Duodenal mucosa (tissue), 2 donors: ENCODE results near the gene NKX6-2.

Experiments
- H3K27ac ChIP-seq: one replicate; pipeline ENCODE4 v1.7.0; 2013; ENCODE audit warnings: low read depth, low read length
- H3K27me3 ChIP-seq, 2 donors: one replicate each; pipeline ENCODE4 v1.7.0; 2013; ENCODE audit warnings: low read length in 2 of 2, control low read depth in 1 of 2; ENCODE audit not compliant: insufficient read depth in 2 of 2, control insufficient read depth in 1 of 2
- H3K36me3 ChIP-seq, 2 donors: one replicate each; pipeline ENCODE4 v1.7.0; 2013; ENCODE audit warnings: low read length in 2 of 2, control low read depth in 1 of 2; ENCODE audit not compliant: insufficient read depth in 2 of 2, control insufficient read depth in 1 of 2
- H3K4me1 ChIP-seq, 2 donors: one replicate each; pipeline ENCODE4 v1.7.0; 2013; ENCODE audit warnings: low read length in 2 of 2, control low read depth in 1 of 2; ENCODE audit not compliant: insufficient read depth in 2 of 2, control insufficient read depth in 1 of 2
- H3K4me3 ChIP-seq, 2 donors: one replicate each; pipeline ENCODE4 v1.7.0; 2013; ENCODE audit warnings: low read length in 2 of 2, low read depth in 1 of 2
- H3K9ac ChIP-seq, 2 donors: one replicate each; pipeline ENCODE4 v1.7.0; 2013; ENCODE audit warnings: low read length in 2 of 2, low read depth in 1 of 2
- H3K9me3 ChIP-seq, 2 donors: one replicate each; pipeline ENCODE4 v1.7.0; 2013; ENCODE audit warnings: low read length in 2 of 2, control low read depth in 1 of 2; ENCODE audit not compliant: control insufficient read depth in 1 of 2

The NKX6-2 gene

GRCh38 chr10:132812520-132812919 lies 26.6 kb upstream of the NKX6-2 start:
- Histone ChIP-seq H3K9ac (no peak overlapping the region), H3K27me3 (peaks cover 0 to 1% of the 10 kb centered on the region in 2 donors)

GRCh38 chr10:132811891-132812481 lies 26.0 kb upstream of the NKX6-2 start:
- Histone ChIP-seq H3K36me3 (no peaks in the 10 kb centered on the region), H3K27ac (no peak overlapping the region), H3K4me1 (no peaks in the 10 kb centered on the region), H3K27me3 (no peaks in the 10 kb centered on the region), H3K9me3 (no peaks in the 10 kb centered on the region), H3K4me3 (no peak overlapping the region), H3K9ac (no peak overlapping the region)

More at GRCh38 chr10:132812520-132812919, 26.6 kb upstream of the NKX6-2 start:
- Histone ChIP-seq H3K4me1 (no peaks in the 10 kb centered on the region), H3K36me3 (no peaks in the 10 kb centered on the region), H3K9me3 (no peaks in the 10 kb centered on the region), H3K4me3 (no peak overlapping the region), H3K27ac (no peak overlapping the region)

- Histone ChIP-seq H3K4me3 (no peak overlapping the region), H3K9me3 (no peaks in the 10 kb centered on the region), H3K27me3 (no peaks in the 10 kb centered on the region), H3K9ac (no peak overlapping the region), H3K4me1 (no peaks in the 10 kb centered on the region), H3K27ac (no peak overlapping the region), H3K36me3 (no peaks in the 10 kb centered on the region)
Measured at GRCh38 chr10:132810807-132811700, 25.1 kb upstream of the NKX6-2 start.

GRCh38 chr10:132810141-132810806 lies 24.3 kb upstream of the NKX6-2 start:
- no peak overlapping the region for H3K27ac ChIP-seq
- H3K4me3 ChIP-seq = no peak overlapping the region
- no peaks in the 10 kb centered on the region for H3K36me3 ChIP-seq
- H3K4me1 ChIP-seq = no peaks in the 10 kb centered on the region
- no peaks in the 10 kb centered on the region for H3K27me3 ChIP-seq
- H3K9me3 ChIP-seq = no peaks in the 10 kb centered on the region
- no peak overlapping the region for H3K9ac ChIP-seq

- Histone ChIP-seq H3K4me1 (no peaks in the 10 kb centered on the region), H3K9ac (no peak overlapping the region), H3K27ac (no peak overlapping the region), H3K27me3 (no peaks in the 10 kb centered on the region), H3K4me3 (no peak overlapping the region), H3K36me3 (no peaks in the 10 kb centered on the region), H3K9me3 (no peaks in the 10 kb centered on the region)
Measured at GRCh38 chr10:132809232-132810140, 23.5 kb upstream of the NKX6-2 start.

GRCh38 chr10:132808383-132809231 lies 22.7 kb upstream of the NKX6-2 start:
- no peaks in the 10 kb centered on the region for H3K27me3 ChIP-seq
- H3K9ac ChIP-seq = no peak overlapping the region
- no peaks in the 10 kb centered on the region for H3K36me3 ChIP-seq
- H3K9me3 ChIP-seq = no peaks in the 10 kb centered on the region
- no peak overlapping the region for H3K4me3 ChIP-seq
- H3K27ac ChIP-seq = no peak overlapping the region
- H3K4me1 ChIP-seq = no peaks in the 10 kb centered on the region

GRCh38 chr10:132807621-132808049 lies 21.7 kb upstream of the NKX6-2 start:
- H3K4me3 ChIP-seq = no peak overlapping the region
- no peak overlapping the region for H3K27ac ChIP-seq
- no peaks in the 10 kb centered on the region for H3K4me1 ChIP-seq
- H3K9me3 ChIP-seq = no peaks in the 10 kb centered on the region
- no peaks in the 10 kb centered on the region for H3K36me3 ChIP-seq
- no peaks in the 10 kb centered on the region for H3K27me3 ChIP-seq
- no peak overlapping the region for H3K9ac ChIP-seq

- H3K4me3 ChIP-seq = no peak overlapping the region
- H3K27me3 ChIP-seq = no peaks in the 10 kb centered on the region
- H3K9ac ChIP-seq = no peak overlapping the region
- no peaks in the 10 kb centered on the region for H3K36me3 ChIP-seq
- H3K4me1 ChIP-seq = no peaks in the 10 kb centered on the region
- peaks cover 3% of the 10 kb centered on the region in 2 donors for H3K9me3 ChIP-seq
- no peak overlapping the region for H3K27ac ChIP-seq
Measured at GRCh38 chr10:132806561-132807003, 20.6 kb upstream of the NKX6-2 start.

GRCh38 chr10:132806110-132806509 lies 20.2 kb upstream of the NKX6-2 start:
- H3K9me3 ChIP-seq = peaks cover 3% of the 10 kb centered on the region in 2 donors
- H3K9ac ChIP-seq = no peak overlapping the region
- no peaks in the 10 kb centered on the region for H3K27me3 ChIP-seq
- H3K4me1 ChIP-seq = no peaks in the 10 kb centered on the region
- H3K27ac ChIP-seq = no peak overlapping the region
- H3K4me3 ChIP-seq = no peak overlapping the region
- no peaks in the 10 kb centered on the region for H3K36me3 ChIP-seq
